Measurements from ENCODE around the gene ATP6V0C.

The ATP6V0C gene

DNA sequence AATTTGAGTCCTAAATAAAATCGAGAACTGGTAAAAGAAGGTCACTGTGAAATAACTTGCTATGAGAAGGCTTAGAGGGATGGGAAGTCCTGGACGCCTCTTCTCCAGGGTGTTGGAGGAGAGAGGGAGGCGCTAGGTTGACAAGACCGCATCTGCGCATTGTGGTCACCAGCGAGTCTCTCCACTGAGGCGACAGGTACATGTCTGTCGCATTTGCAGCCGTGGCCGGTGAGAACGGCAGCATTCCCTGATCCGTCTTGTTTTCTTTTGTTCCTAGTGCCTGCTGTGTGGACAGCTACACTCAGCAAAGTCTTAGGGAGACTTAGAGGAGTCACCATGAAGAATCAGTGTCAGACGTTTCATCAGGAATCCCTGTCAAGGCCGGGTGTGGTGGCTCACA lies 8.1 kb upstream of the ATP6V0C start:
- H3K4me3 ChIP-seq (ENCODE audit: low read depth, low read length) = no peak overlapping the region
- TF ChIP-seq, protein P1, sequence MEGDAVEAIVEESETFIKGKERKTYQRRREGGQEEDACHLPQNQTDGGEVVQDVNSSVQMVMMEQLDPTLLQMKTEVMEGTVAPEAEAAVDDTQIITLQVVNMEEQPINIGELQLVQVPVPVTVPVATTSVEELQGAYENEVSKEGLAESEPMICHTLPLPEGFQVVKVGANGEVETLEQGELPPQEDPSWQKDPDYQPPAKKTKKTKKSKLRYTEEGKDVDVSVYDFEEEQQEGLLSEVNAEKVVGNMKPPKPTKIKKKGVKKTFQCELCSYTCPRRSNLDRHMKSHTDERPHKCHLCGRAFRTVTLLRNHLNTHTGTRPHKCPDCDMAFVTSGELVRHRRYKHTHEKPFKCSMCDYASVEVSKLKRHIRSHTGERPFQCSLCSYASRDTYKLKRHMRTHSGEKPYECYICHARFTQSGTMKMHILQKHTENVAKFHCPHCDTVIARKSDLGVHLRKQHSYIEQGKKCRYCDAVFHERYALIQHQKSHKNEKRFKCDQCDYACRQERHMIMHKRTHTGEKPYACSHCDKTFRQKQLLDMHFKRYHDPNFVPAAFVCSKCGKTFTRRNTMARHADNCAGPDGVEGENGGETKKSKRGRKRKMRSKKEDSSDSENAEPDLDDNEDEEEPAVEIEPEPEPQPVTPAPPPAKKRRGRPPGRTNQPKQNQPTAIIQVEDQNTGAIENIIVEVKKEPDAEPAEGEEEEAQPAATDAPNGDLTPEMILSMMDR (IDR thresholded peaks at IDR 0.05; ENCODE audit: control insufficient read depth, extremely low read depth, insufficient read depth) = no peak
- DNase-seq (ENCODE audit: low read depth) = no peak

DNA sequence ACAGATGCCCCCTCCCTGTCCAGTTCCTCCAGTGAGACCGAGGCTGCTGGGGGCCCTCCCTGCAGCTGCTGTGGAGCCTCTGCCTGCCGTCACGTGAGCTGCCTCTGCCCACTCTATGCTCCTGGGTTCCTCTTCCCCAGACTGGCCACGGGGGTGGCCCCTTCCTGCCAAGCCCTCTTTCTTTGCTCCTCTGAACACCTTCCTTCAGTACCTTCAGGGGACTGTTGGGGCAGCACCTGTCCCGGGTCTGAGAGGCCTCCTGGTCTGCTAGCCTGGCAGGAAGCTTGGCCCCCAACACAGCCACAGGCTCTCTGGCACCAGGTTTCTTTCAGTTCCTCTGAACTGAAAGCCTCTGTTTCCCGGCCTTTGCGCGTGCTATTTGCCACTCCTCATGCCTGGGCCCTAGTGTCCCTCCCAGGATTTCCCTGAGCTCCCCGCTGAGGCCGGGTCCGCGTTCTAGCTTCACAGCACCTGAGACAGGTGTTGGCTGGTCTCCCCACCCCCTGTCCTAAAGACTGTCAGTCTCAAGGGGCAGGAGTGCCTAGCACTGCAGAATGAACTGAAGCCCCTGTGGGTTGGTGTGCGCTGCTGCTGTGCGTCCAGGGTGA lies 6.6 kb upstream of the ATP6V0C start:
- H3K4me3 ChIP-seq (ENCODE audit: low read depth, low read length) = no peak overlapping the region
- TF ChIP-seq, protein P1 (IDR thresholded peaks at IDR 0.05; ENCODE audit: control insufficient read depth, extremely low read depth, insufficient read depth) = no peak
- DNase-seq (ENCODE audit: low read depth) = no peak

DNA sequence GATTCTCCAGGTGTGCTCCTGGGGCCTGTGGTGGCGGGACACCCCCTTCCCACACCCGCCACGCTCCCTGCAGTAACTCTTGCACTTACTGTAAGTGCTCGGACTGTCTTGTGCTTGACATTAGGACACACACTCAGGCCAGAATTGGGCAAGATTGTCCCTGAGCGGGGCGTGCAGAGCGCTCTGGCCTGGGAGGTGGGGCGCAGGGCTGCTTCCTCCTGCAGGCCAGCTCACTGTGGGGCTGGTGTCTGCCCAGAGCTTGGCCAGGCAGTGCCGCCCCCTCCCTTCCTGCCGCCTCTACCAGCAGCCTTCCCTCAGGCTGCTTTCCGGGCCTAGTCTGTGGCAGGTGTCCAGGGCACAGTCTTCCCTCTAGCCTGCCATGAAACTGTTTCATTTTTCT lies 6.1 kb upstream of the ATP6V0C start:
- no peak for DNase-seq (ENCODE audit: low read depth)
- TF ChIP-seq, protein P1 (IDR thresholded peaks at IDR 0.05; ENCODE audit: control insufficient read depth, extremely low read depth, insufficient read depth) = no peak
- no peak overlapping the region for H3K4me3 ChIP-seq (ENCODE audit: low read depth, low read length)

DNA sequence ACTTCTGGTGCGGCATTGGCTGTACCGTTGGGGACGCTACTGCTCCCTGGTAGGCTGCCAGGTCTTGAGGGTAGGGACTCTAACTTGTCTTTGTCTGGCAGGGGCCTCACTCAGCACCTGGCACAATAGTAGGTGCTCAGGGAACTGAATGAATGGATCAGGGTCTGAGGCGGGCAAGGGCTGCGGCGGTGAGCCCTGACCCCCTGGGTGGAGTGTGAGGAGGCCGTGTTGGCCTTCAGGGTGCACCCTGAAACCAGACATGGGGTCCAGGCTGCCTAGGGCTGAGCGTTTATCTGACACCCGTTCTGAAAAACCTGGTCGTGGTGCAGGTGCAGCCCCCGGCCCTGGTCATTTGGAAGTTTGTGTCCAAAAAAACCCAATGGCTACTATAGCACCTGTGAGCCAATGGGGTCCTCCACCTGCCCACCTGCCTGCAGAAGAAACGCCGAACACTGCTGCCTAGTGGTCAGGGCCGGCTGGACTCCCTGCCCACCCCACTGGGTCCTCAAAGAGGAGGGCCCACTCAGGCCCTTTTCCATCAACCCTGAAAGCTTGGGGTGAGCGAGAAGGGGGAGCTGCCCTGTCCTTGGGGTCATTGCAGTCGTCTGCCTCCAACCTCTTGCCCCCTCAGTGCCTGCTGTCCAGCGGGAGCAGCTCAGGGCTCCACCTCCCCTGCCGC lies 4.9 kb upstream of the ATP6V0C start:
- H3K4me3 ChIP-seq (ENCODE audit: low read depth, low read length) = no peak overlapping the region
- DNase-seq (ENCODE audit: low read depth) = no peak
- TF ChIP-seq, protein P1 (IDR thresholded peaks at IDR 0.05; ENCODE audit: control insufficient read depth, extremely low read depth, insufficient read depth) = no peak

DNA sequence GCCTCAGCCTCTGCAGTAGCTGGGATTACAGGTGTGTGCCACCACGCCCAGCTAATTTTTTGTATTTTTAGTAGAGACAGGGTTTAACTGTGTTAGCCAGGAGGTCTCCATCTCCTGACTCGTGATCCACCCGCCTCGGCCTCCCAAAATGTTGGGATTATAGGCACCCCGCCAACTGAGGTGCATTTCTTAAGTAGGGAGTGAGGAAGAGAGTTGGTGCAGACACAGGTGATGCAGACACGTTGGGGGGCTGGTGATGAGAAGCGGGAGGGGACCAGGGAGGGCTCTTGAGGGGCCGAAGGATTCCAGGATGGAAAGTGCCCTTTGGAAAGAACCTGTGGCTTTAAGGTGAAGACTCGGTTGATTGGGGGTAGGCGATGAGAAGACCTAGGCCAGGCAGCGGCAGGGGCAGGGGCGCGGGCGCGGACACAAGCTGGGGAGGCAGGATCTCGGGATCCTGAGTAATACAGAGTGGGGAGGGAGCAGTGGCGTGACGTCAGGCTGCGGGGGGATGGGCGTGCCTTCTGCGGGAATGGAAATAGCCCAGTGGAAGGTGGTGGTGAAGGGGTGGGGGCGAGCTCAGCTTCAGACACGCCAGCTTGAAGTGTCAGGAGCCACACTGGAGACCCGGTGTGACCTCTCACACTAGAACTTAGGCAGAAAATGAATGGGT lies 2.5 kb upstream of the ATP6V0C start:
- TF ChIP-seq, protein P1 (IDR thresholded peaks at IDR 0.05; ENCODE audit: control insufficient read depth, extremely low read depth, insufficient read depth) = no peak
- no peak overlapping the region for H3K4me3 ChIP-seq (ENCODE audit: low read depth, low read length)
- DNase-seq (ENCODE audit: low read depth) = no peak

DNA sequence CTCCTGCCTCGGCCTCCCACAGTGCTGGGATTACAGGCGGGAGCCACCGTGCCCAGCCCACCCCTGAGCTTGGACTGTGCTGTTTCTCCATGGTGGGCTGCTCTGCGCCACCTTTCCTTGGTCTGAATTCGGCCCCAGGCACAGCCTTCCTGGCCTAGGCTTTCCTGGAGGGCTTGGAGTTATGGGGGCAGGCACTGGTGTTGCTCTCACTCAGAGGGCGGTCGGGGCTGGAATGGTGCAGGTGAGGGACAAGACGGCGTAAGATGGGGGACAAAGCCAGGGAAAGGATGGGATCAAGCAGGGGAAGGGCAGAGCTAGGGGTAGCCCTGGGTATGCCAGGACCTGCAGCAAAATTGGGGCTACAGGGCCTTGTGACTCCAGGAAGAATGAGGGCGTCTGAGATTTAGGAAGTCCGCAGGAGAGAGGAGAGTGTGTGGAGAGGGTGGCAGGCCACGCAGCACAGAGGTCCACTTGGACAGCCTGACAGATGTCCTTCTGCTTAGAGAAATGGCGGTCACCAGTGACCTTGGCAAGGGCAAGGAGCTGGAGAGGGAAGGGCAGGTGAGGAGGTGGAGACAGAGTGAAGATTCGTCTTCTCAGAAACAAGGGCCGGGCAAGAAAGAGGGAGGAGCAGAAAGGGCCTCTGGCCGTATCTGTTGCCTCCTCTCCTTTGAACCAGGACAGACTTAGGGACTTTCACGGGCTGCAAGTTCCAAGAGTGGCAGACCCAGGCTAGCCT lies 1.6 kb upstream of the ATP6V0C start:
- no peak overlapping the region for H3K4me3 ChIP-seq (ENCODE audit: low read depth, low read length)
- TF ChIP-seq, protein P1 (IDR thresholded peaks at IDR 0.05; ENCODE audit: control insufficient read depth, extremely low read depth, insufficient read depth) = no peak
- DNase-seq (ENCODE audit: low read depth) = no peak

All from LNCaP clone FGC (cell line).